Natural killer cell (primary cell): ENCODE results near the gene FZD1. TPM values are rescaled to one million over a fixed set of nuclear protein-coding genes. Genes with fewer than 3 reads are reported as not detected.

ENCODE experiments used
- ATAC-seq, 3 donors: fragments of 150-1000 bp in 2 of 3; fragments of 200-7000 bp in 1 of 3; cut with Tn5 transposase; 1 replicate in 1 of 3; 2 replicates in 2 of 3; pipeline ENCODE4 v1.10.0; 2021; ENCODE audit warnings: mild to moderate bottlenecking in 2 of 3, moderate library complexity in 2 of 3
- DNase-seq, 2 donors: peaks; one replicate each; pipeline versions ENCODE4 v3.0.0 to v3.0.0-alpha.2; 2013 to 2021; ENCODE audit warnings: mixed read lengths in 1 of 2
- H3K27ac ChIP-seq: one replicate; pipeline ENCODE4 v1.5.1; 2013; ENCODE audit warnings: mild to moderate bottlenecking, low read length
- H3K27me3 ChIP-seq: one replicate; pipeline ENCODE4 v1.6.1; 2013; ENCODE audit warnings: low read length; ENCODE audit not compliant: control insufficient read depth, insufficient read depth
- H3K36me3 ChIP-seq: one replicate; pipeline ENCODE4 v1.6.1; 2013; ENCODE audit warnings: low read length; ENCODE audit not compliant: control insufficient read depth, insufficient read depth
- H3K4me1 ChIP-seq: one replicate; pipeline ENCODE4 v1.6.1; 2013; ENCODE audit warnings: low read length; ENCODE audit not compliant: control insufficient read depth, insufficient read depth
- H3K4me3 ChIP-seq: one replicate; pipeline ENCODE4 v1.5.1; 2013; ENCODE audit warnings: low read length
- H3K9me3 ChIP-seq: one replicate; pipeline ENCODE4 v1.6.1; 2013; ENCODE audit warnings: low read length; ENCODE audit not compliant: control insufficient read depth, insufficient read depth
- H3K27ac Mint-ChIP-seq, 2 donors: one replicate each; pipeline ENCODE4 v1.8.0; 2022; ENCODE audit warnings: mild to moderate bottlenecking in 2 of 2, mixed read lengths in 2 of 2, moderate library complexity in 1 of 2
- H3K27me3 Mint-ChIP-seq, 2 donors: one replicate each; pipeline ENCODE4 v1.8.0; 2022; ENCODE audit warnings: low read depth in 2 of 2, mixed read lengths in 2 of 2
- H3K36me3 Mint-ChIP-seq: one replicate; pipeline ENCODE4 v1.8.0; 2022; ENCODE audit warnings: mixed read lengths
- H3K4me1 Mint-ChIP-seq, 2 donors: one replicate each; pipeline ENCODE4 v1.8.0; 2022; ENCODE audit warnings: mixed read lengths in 2 of 2
- H3K4me3 Mint-ChIP-seq: one replicate; pipeline ENCODE4 v1.8.0; 2022; ENCODE audit warnings: mild to moderate bottlenecking, moderate library complexity, mixed read lengths
- H3K9me3 Mint-ChIP-seq, 2 donors: one replicate each; pipeline ENCODE4 v1.8.0; 2022; ENCODE audit warnings: mixed read lengths in 2 of 2
- CTCF ChIP-seq: fragments of 200-600 bp; IDR thresholded peaks from one replicate; pipeline ENCODE4 v1.8.0; 2022; ENCODE audit warnings: antibody characterized with exemption
- WGBS: methylation state at CpG from one replicate; pipeline ENCODE4 v1.1.7; 2013; ENCODE audit warnings: missing lambda C conversion rate; ENCODE audit not compliant: insufficient coverage; 5-methylcytosine and 5-hydroxymethylcytosine counted together
- intact Hi-C: fragments of 100-400 bp; cut with micrococcal nuclease; formaldehyde crosslinking; loops from one replicate; pipeline ENCODE4 v1.14.2; 2022
- total RNA-seq, 4 donors: library from RNA; stranded (reverse); fragments of 120-200 nt in 1 of 4; gene quantifications; one replicate each; pipeline versions ENCODE4 v1.2.3 to v1.2.4, GENCODE V29; 2013 to 2022

FZD1 gene
- total RNA-seq: under 1 TPM; 0.14 to 0.80 (median 0.65) TPM
- total RNA-seq (2013): 0.81 TPM

GRCh38 chr7:91264046-91264923 is at the start of gene FZD1:
FZD1 (plus strand) TSS chr7:91264433; CDS start chr7:91264881, 448 bp downstream.
- Histone ChIP-seq H3K4me1 (peaks cover 18% of the 10 kb centered on the region), H3K9me3 (no peaks in the 10 kb centered on the region), H3K27me3 (peaks cover 26% of the 10 kb centered on the region), H3K27ac (no peak within 1 kb of the TSS), H3K36me3 (no peaks in the 10 kb centered on the region), H3K4me3 (peak within 1 kb of the TSS; percentile 43)
- Mint-ChIP-seq H3K27ac (no peak within 1 kb of the TSS), H3K4me3 (peak within 1 kb of the TSS; percentile 72), H3K4me1 (no peaks in the 10 kb centered on the region), H3K27me3 (peaks cover 17 to 26% of the 10 kb centered on the region in 2 donors), H3K36me3 (no peaks in the 10 kb centered on the region), H3K9me3 (no peaks in the 10 kb centered on the region)
- DNase-seq (peak in 1 of 2 donors; percentile 41), ATAC-seq (peak; percentile 63 to 71 (median 70))
- intact Hi-C loops: no loop called here
- no peak for TF ChIP-seq CTCF
- WGBS: under 1% methylated on average over 90 of the region's 90 CpGs

GRCh38 chr7:91226411-91226810 is 37.8 kb upstream of the FZD1 start:
- H3K4me1 Mint-ChIP-seq: no peaks in the 10 kb centered on the region
- H3K36me3 Mint-ChIP-seq: no peaks in the 10 kb centered on the region
- Histone ChIP-seq H3K9me3 (no peaks in the 10 kb centered on the region), H3K4me3 (no peak overlapping the region), H3K36me3 (no peaks in the 10 kb centered on the region), H3K27ac (no peak overlapping the region), H3K27me3 (no peaks in the 10 kb centered on the region), H3K4me1 (no peaks in the 10 kb centered on the region)
- no peak for TF ChIP-seq CTCF
- no peak for ATAC-seq
- no peak overlapping the region for H3K4me3 Mint-ChIP-seq
- H3K27me3 Mint-ChIP-seq: no peaks in the 10 kb centered on the region
- H3K9me3 Mint-ChIP-seq: peaks cover 0 to under 1% of the 10 kb centered on the region in 2 donors
- no peak for DNase-seq
- 74% methylated on average over 2 of the region's 2 CpGs for WGBS
- H3K27ac Mint-ChIP-seq: no peak overlapping the region
- intact Hi-C loops: no loop called here

- H3K4me1 ChIP-seq: no peaks in the 10 kb centered on the region
- ATAC-seq (no peak), DNase-seq (no peak)
- Mint-ChIP-seq H3K27me3 (no peaks in the 10 kb centered on the region), H3K4me1 (no peaks in the 10 kb centered on the region), H3K4me3 (no peak overlapping the region), H3K27ac (no peak overlapping the region), H3K36me3 (no peaks in the 10 kb centered on the region), H3K9me3 (peaks cover 0 to 2% of the 10 kb centered on the region in 2 donors)
- intact Hi-C loops: no loop called here
- H3K27ac ChIP-seq: no peak overlapping the region
- no peak for TF ChIP-seq CTCF
- H3K9me3 ChIP-seq: no peaks in the 10 kb centered on the region
- no CpG with 5 or more reads among the region's 2 CpGs for WGBS
- H3K27me3 ChIP-seq: no peaks in the 10 kb centered on the region
- H3K4me3 ChIP-seq: no peak overlapping the region
- no peaks in the 10 kb centered on the region for H3K36me3 ChIP-seq
These were observed 35.9 kb upstream of the FZD1 start for GRCh38 chr7:91228327-91228726.
